H1 (cell line): ENCODE results near the gene LIPA. TPM values are rescaled to one million over a fixed set of nuclear protein-coding genes. Genes with fewer than 3 reads are reported as not detected.

Experiments
- CTCF ChIA-PET: fragments of 300-600 bp; sonication (Branson Sonifier 250); formaldehyde crosslinking; loops from one replicate; lab custom pipeline; 2021; ENCODE audit not compliant: partially characterized antibody; lab: Charles Lee
- POLR2A ChIA-PET: fragments of 300-600 bp; sonication (Branson Sonifier 250); formaldehyde crosslinking; loops from one replicate; lab custom pipeline; 2021; ENCODE audit warnings: inconsistent platforms; ENCODE audit not compliant: partially characterized antibody; lab: Charles Lee
- DNase-seq, 2 experiments: peaks; one replicate each; pipeline versions ENCODE4 v3.0.0 to v3.0.0-alpha.2; 2010 to 2022; ENCODE audit warnings: low spot score in 2 of 2, low read depth in 1 of 2, mixed read lengths in 1 of 2
- FAIRE-seq: peaks from 2 replicates; lab custom pipeline; 2011; peaks lifted over from hg19 to GRCh38; lab: Jason Lieb, UNC
- H2AFZ ChIP-seq: 2 replicates; pipeline ENCODE4 v1.8.1; 2012; ENCODE audit warnings: low read length, inconsistent platforms
- H2AK5ac ChIP-seq: 2 replicates; pipeline ENCODE4 v1.6.1; 2013; ENCODE audit warnings: low read depth, low read length
- H2BK120ac ChIP-seq: replicated peaks from 2 replicates; pipeline ENCODE3; 2013; ENCODE audit warnings: low read depth, low read length, inconsistent platforms
- H2BK12ac ChIP-seq: 2 replicates; pipeline ENCODE4 v1.6.1; 2013; ENCODE audit warnings: low read depth, low read length
- H2BK15ac ChIP-seq: 2 replicates; pipeline ENCODE4 v1.6.1; 2013; ENCODE audit warnings: low read length
- H2BK20ac ChIP-seq: 2 replicates; pipeline ENCODE4 v1.6.1; 2013; ENCODE audit warnings: low read length
- H2BK5ac ChIP-seq: 2 replicates; pipeline ENCODE4 v1.6.1; 2013; ENCODE audit warnings: low read depth, low read length
- H3K14ac ChIP-seq: 2 replicates; pipeline ENCODE4 v1.6.1; 2013; ENCODE audit warnings: inconsistent platforms; ENCODE audit not compliant: insufficient read length
- H3K18ac ChIP-seq: 2 replicates; pipeline ENCODE4 v1.6.1; 2013; ENCODE audit warnings: low read length; ENCODE audit errors: extremely low read depth
- H3K23ac ChIP-seq: 2 replicates; pipeline ENCODE4 v1.6.1; 2013; ENCODE audit warnings: inconsistent platforms; ENCODE audit not compliant: insufficient read length
- H3K23me2 ChIP-seq: 2 replicates; pipeline ENCODE4 v1.6.1; 2013; ENCODE audit warnings: low read depth, low read length
- H3K27ac ChIP-seq: 2 replicates; pipeline ENCODE4 v1.6.1; 2011; ENCODE audit warnings: low read depth, low read length, inconsistent platforms
- H3K27me3 ChIP-seq, 4 experiments: replicated peaks in 1 of 4; 1 replicate in 1 of 4; 2 replicates in 3 of 4; pipeline versions ENCODE4 v1.6.1 to v1.8.1; 2011 to 2013; ENCODE audit warnings: low read length in 3 of 4, mild to moderate bottlenecking in 3 of 4, inconsistent platforms in 2 of 4, mixed read lengths in 2 of 4, moderate library complexity in 1 of 4; ENCODE audit not compliant: control insufficient read depth in 3 of 4, insufficient read depth in 3 of 4; ENCODE audit errors: extremely low read depth in 1 of 4
- H3K36me3 ChIP-seq, 4 experiments: 2 replicates each; pipeline versions ENCODE4 v1.6.1 to v1.8.1; 2011 to 2013; ENCODE audit warnings: mild to moderate bottlenecking in 4 of 4, low read length in 3 of 4, moderate library complexity in 2 of 4, control low read depth in 1 of 4, inconsistent platforms in 1 of 4; ENCODE audit not compliant: insufficient read depth in 4 of 4, control insufficient read depth in 2 of 4
- H3K4ac ChIP-seq: replicated peaks from 2 replicates; pipeline ENCODE3; 2013; ENCODE audit warnings: low read length, low read depth, mixed read lengths, inconsistent platforms; ENCODE audit not compliant: insufficient read length
- H3K4me1 ChIP-seq, 4 experiments: replicated peaks in 1 of 4; 1 replicate in 1 of 4; 2 replicates in 3 of 4; pipeline versions ENCODE4 v1.6.1 to v1.8.1; 2011 to 2013; ENCODE audit warnings: low read length in 3 of 4, inconsistent platforms in 2 of 4, mixed read lengths in 1 of 4; ENCODE audit not compliant: insufficient read depth in 4 of 4, control insufficient read depth in 3 of 4
- H3K4me2 ChIP-seq, 2 experiments: 2 replicates each; pipeline versions ENCODE4 v1.6.1 to v1.8.1; 2011 to 2013; ENCODE audit warnings: low read depth in 2 of 2, low read length in 2 of 2, control low read depth in 1 of 2, inconsistent platforms in 1 of 2, mild to moderate bottlenecking in 1 of 2; ENCODE audit not compliant: insufficient read depth in 1 of 2
- H3K4me3 ChIP-seq, 4 experiments: fragments of 200-600, 300-600 bp in 1 of 4; sonication (generic), shearing (Covaris generic), sonication (Bioruptor Twin) in 1 of 4; 2 replicates each; pipeline versions ENCODE4 v1.5.1 to v1.8.1; 2011 to 2016; ENCODE audit warnings: low read length in 4 of 4, low read depth in 3 of 4, control low read depth in 2 of 4, inconsistent platforms in 2 of 4, mild to moderate bottlenecking in 2 of 4, mixed read lengths in 1 of 4, moderate library complexity in 1 of 4; ENCODE audit not compliant: insufficient read depth in 2 of 4; ENCODE audit errors: extremely low read depth in 1 of 4
- H3K56ac ChIP-seq: replicated peaks from 2 replicates; pipeline ENCODE3; 2013; ENCODE audit warnings: low read depth, mild to moderate bottlenecking, mixed read lengths, low read length, inconsistent platforms; ENCODE audit not compliant: insufficient read length
- H3K79me1 ChIP-seq: 2 replicates; pipeline ENCODE4 v1.6.1; 2013; ENCODE audit warnings: low read depth, low read length, control low read depth
- H3K79me2 ChIP-seq, 2 experiments: 2 replicates each; pipeline versions ENCODE4 v1.6.1 to v1.8.1; 2012 to 2013; ENCODE audit warnings: low read length in 2 of 2, mild to moderate bottlenecking in 2 of 2, inconsistent platforms in 1 of 2; ENCODE audit not compliant: insufficient read depth in 2 of 2, control insufficient read depth in 1 of 2
- H3K9ac ChIP-seq, 4 experiments: replicated peaks in 1 of 4; 1 replicate in 1 of 4; 2 replicates in 3 of 4; pipeline versions ENCODE4 v1.6.1 to v1.8.1; 2011 to 2013; ENCODE audit warnings: low read depth in 3 of 4, low read length in 3 of 4, control low read depth in 2 of 4, mild to moderate bottlenecking in 2 of 4, moderate library complexity in 2 of 4, inconsistent platforms in 1 of 4; ENCODE audit errors: extremely low read depth in 1 of 4
- H3K9me3 ChIP-seq, 2 experiments: 2 replicates each; pipeline versions ENCODE4 v1.6.1 to v1.8.1; 2012 to 2013; ENCODE audit warnings: mild to moderate bottlenecking in 2 of 2, moderate library complexity in 2 of 2, control low read depth in 1 of 2, inconsistent platforms in 1 of 2, low read depth in 1 of 2, low read length in 1 of 2, mixed read lengths in 1 of 2; ENCODE audit not compliant: insufficient read depth in 2 of 2
- H4K20me1 ChIP-seq, 2 experiments: replicated peaks in 1 of 2; 2 replicates each; pipeline versions ENCODE3 to v1.8.1; 2011 to 2013; ENCODE audit warnings: inconsistent platforms in 2 of 2, low read length in 2 of 2, mild to moderate bottlenecking in 1 of 2; ENCODE audit not compliant: insufficient read depth in 2 of 2, control insufficient read depth in 1 of 2
- H4K5ac ChIP-seq: 2 replicates; pipeline ENCODE4 v1.6.1; 2013; ENCODE audit warnings: low read length, low read depth, mixed read lengths, inconsistent platforms; ENCODE audit not compliant: insufficient read length
- H4K8ac ChIP-seq: 2 replicates; pipeline ENCODE4 v1.8.0; 2013; ENCODE audit warnings: mild to moderate bottlenecking, moderate library complexity, low read length, inconsistent platforms; ENCODE audit not compliant: insufficient read depth; ENCODE audit errors: extremely low read depth
- H4K91ac ChIP-seq: replicated peaks from 2 replicates; pipeline ENCODE3; 2013; ENCODE audit warnings: low read length, mixed read lengths, inconsistent platforms; ENCODE audit not compliant: insufficient read length
- ASH2L ChIP-seq: fragments of 200-600, 300-600 bp; sonication (generic); IDR thresholded peaks from one replicate; pipeline ENCODE4 v1.7.1; 2017; ENCODE audit warnings: low read length
- BRCA1 ChIP-seq: IDR thresholded peaks from 2 replicates; pipeline ENCODE4 v1.6.1; 2012; ENCODE audit warnings: low read depth, low read length, improper control_type of control experiment
- CHD2 ChIP-seq: IDR thresholded peaks from 2 replicates; pipeline ENCODE4 v1.6.1; 2012; ENCODE audit warnings: low read length, improper control_type of control experiment
- HDAC6 ChIP-seq: IDR thresholded peaks from one replicate; pipeline ENCODE4 v1.7.1; 2012; ENCODE audit warnings: low read depth, mild to moderate bottlenecking, inconsistent platforms, low read length, moderate library complexity
- NRF1 ChIP-seq: IDR thresholded peaks from 2 replicates; pipeline ENCODE4 v1.6.1; 2011; ENCODE audit warnings: mild to moderate bottlenecking, low read depth, low read length, improper control_type of control experiment
- SUZ12 ChIP-seq: fragments of 200-600 bp; sonication (generic); IDR thresholded peaks from 2 replicates; pipeline ENCODE4 v1.6.1; 2012; ENCODE audit warnings: mild to moderate bottlenecking, inconsistent platforms, low read length, moderate library complexity, mixed read lengths
- TAF7 ChIP-seq: optimal IDR thresholded peaks from 2 replicates; pipeline ENCODE3; 2011; ENCODE audit warnings: low read depth, mild to moderate bottlenecking, inconsistent platforms, low read length, moderate library complexity, borderline replicate concordance
- ZNF274 ChIP-seq: IDR thresholded peaks from 2 replicates; pipeline ENCODE4 v1.7.0; 2012; ENCODE audit warnings: low read length, borderline replicate concordance; ENCODE audit errors: extremely low read depth
- WGBS, 2 experiments: shearing (Covaris generic) in 1 of 2; methylation state at CpG; one replicate each; pipeline versions ENCODE4 v1.1.6 to v1.1.7; 2013 to 2015; ENCODE audit warnings: low lambda C conversion rate in 2 of 2, mixed read lengths in 2 of 2, inconsistent platforms in 1 of 2, low coverage in 1 of 2, missing lambda C conversion rate in 1 of 2; ENCODE audit not compliant: insufficient replicate concordance in 2 of 2, insufficient coverage in 1 of 2, insufficient read length in 1 of 2; ENCODE audit errors: extremely low coverage in 1 of 2, missing lambda C conversion rate in 1 of 2; 5-methylcytosine and 5-hydroxymethylcytosine counted together
- polyA plus RNA-seq, 7 experiments: library from polyadenylated mRNA; depleted of rRNA in 3 of 7; stranded (reverse) in 5 of 7; unstranded in 2 of 7; fragments of >200 nt in 5 of 7; fragments of 200-250 nt in 2 of 7; gene quantifications; 1 replicate in 5 of 7; 2 replicates in 1 of 7; 4 replicates in 1 of 7; pipeline versions ENCODE4 v1.2.1 to v1.2.3, GENCODE V29; 2011 to 2013; ENCODE audit warnings: missing spikeins in 2 of 7, mixed read lengths in 2 of 7
- total RNA-seq: library from RNA; stranded (reverse); fragmentation: NEBNext Ultra II Directional; extraction: Animal tissue kit (Norgen Biotek cat#: 25700); gene quantifications from 2 replicates; pipeline ENCODE4 v1.2.1, GENCODE V29; 2021
- TF ChIP-seq, protein P1 (sequence below): IDR thresholded peaks from 2 replicates; pipeline ENCODE4 v1.6.1; 2012; ENCODE audit warnings: low read length, inconsistent platforms
- TF ChIP-seq, protein P2 (sequence below): IDR thresholded peaks from 2 replicates; pipeline ENCODE4 v1.6.1; 2012; ENCODE audit warnings: inconsistent platforms

LIPA gene
- total and polyA plus RNA-seq, 2 of the 8 experiments (the other 6 are each of a cell fraction or from before 2014, with no cell fraction given): 18.1 to 32.4 TPM

DNA sequence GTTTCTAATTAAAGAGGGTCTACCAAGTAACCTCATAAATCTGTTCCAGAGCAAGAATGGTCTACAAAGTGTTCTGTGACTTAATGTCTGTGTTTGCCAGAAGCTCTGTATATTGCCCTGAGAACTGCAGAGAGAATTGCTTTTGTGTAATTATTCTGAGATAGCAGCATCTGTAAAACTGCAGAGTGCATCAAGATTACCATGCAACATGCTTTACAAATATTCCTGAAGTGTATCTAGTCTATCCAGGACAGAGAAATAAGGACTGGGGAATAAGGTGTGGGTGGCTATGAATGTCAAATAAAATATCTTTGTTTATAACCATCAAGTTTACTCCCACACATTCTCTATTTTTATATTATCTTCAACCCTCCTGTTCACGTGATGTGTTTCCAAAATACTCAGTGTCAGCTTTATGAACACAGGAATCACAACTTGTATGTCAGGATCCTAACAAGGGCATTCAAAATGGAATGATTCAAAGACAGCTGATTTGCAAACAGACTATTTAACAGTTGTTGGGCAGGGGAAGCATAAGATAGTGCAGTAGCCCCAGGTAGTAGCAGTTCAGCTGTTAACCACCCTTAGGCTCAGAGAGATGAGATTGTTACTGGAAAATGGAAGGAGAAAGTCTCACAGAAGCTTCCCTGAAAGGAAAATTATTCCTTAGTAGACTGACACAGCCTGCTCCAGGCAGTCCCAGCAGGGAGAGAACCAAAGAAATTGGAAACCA lies 15.3 kb upstream of the LIPA start:
- no peak overlapping the region for H3K4ac ChIP-seq
- H3K9me3 ChIP-seq: no peaks in the 10 kb centered on the region
- FAIRE-seq (no peak), DNase-seq (no peak)
- H2BK20ac ChIP-seq: no peak overlapping the region
- H3K23me2 ChIP-seq: no peaks in the 10 kb centered on the region
- 83% methylated on average over 1 of the region's 1 CpG; no CpG with 5 or more reads in 1 of the 2 experiments for WGBS, 2 experiments
- H3K4me1 ChIP-seq: no peaks in the 10 kb centered on the region
- H3K36me3 ChIP-seq: no peaks in the 10 kb centered on the region
- H4K91ac ChIP-seq: no peak overlapping the region
- no peak overlapping the region for H3K9ac ChIP-seq
- peak overlapping the region; percentile 8; the same call in 1 of the 2 replicates for H2AFZ ChIP-seq
- H2BK15ac ChIP-seq: no peak overlapping the region
- no peaks in the 10 kb centered on the region for H3K27me3 ChIP-seq
- H3K14ac ChIP-seq: no peak overlapping the region
- ChIA-PET POLR2A (no interaction called here), CTCF (interaction anchor here (5.7 kb wide), 1 partner anchor 102 kb away, joined by 44 read pairs; no protein-coding TSS in a partner anchor)
- no peak overlapping the region for H2BK120ac ChIP-seq
- no peak overlapping the region for H3K27ac ChIP-seq
- H3K56ac ChIP-seq: no peak overlapping the region
- H3K18ac ChIP-seq: no peak overlapping the region
- no peak overlapping the region for H2AK5ac ChIP-seq
- no peaks in the 10 kb centered on the region for H3K79me2 ChIP-seq
- no peak overlapping the region for H3K4me3 ChIP-seq
- H3K79me1 ChIP-seq: no peaks in the 10 kb centered on the region
- no peak overlapping the region for H4K8ac ChIP-seq
- no peak overlapping the region for H4K5ac ChIP-seq
- H2BK5ac ChIP-seq: no peak overlapping the region
- no peak overlapping the region for H2BK12ac ChIP-seq
- no peaks in the 10 kb centered on the region for H4K20me1 ChIP-seq
- no peak overlapping the region for H3K23ac ChIP-seq
- H3K4me2 ChIP-seq: no peak overlapping the region
- TF ChIP-seq CHD2: no peak
- TF ChIP-seq ASH2L: no peak
- TF ChIP-seq SUZ12: no peak
- TF ChIP-seq ZNF274: no peak
- TF ChIP-seq, protein P1, sequence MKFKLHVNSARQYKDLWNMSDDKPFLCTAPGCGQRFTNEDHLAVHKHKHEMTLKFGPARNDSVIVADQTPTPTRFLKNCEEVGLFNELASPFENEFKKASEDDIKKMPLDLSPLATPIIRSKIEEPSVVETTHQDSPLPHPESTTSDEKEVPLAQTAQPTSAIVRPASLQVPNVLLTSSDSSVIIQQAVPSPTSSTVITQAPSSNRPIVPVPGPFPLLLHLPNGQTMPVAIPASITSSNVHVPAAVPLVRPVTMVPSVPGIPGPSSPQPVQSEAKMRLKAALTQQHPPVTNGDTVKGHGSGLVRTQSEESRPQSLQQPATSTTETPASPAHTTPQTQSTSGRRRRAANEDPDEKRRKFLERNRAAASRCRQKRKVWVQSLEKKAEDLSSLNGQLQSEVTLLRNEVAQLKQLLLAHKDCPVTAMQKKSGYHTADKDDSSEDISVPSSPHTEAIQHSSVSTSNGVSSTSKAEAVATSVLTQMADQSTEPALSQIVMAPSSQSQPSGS: no peak
- TF ChIP-seq NRF1: no peak
- no peak for TF ChIP-seq HDAC6
- TF ChIP-seq, protein P2, sequence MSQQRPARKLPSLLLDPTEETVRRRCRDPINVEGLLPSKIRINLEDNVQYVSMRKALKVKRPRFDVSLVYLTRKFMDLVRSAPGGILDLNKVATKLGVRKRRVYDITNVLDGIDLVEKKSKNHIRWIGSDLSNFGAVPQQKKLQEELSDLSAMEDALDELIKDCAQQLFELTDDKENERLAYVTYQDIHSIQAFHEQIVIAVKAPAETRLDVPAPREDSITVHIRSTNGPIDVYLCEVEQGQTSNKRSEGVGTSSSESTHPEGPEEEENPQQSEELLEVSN: no peak
- no peak for TF ChIP-seq BRCA1
- no peak for TF ChIP-seq TAF7
